AG04449 (cell line): Measurements from ENCODE around the gene AQP2.

ENCODE experiments used
- CTCF ChIA-PET: fragments of 350-600 bp; formaldehyde crosslinking; extraction: SDS; loops from one replicate; lab custom pipeline; 2021; ENCODE audit warnings: antibody characterized with exemption; lab: Yijun Ruan, JAX
- POLR2A ChIA-PET: fragments of 400-600, 350-600 bp; formaldehyde crosslinking; extraction: SDS; loops from one replicate; lab custom pipeline; 2020; ENCODE audit warnings: antibody characterized with exemption, inconsistent platforms; lab: Yijun Ruan, JAX
- DNase-seq: peaks from one replicate; pipeline ENCODE4 v3.0.0-alpha.2; 2010; ENCODE audit warnings: low read depth, low spot score
- H3K4me3 ChIP-seq: 2 replicates; pipeline ENCODE4 v1.5.1; 2011; ENCODE audit warnings: low read depth, mild to moderate bottlenecking, control low read depth, low read length
- CTCF ChIP-seq: IDR thresholded peaks from one replicate; pipeline ENCODE4 v1.5.1; 2011; ENCODE audit warnings: mild to moderate bottlenecking, moderate library complexity, low read length, control low read depth, inconsistent platforms; ENCODE audit not compliant: insufficient read depth; ENCODE audit errors: missing control alignments

AQP2 gene

GRCh38 chr12:49955899-49956662 lies 5.5 kb downstream of the AQP2 start:
- ChIA-PET POLR2A (no interaction called here), CTCF (interaction anchor here (1.5 to 11.1 kb wide), 4 partner anchors 10 to 88 kb away, joined by 3 to 122 read pairs (median 25); no protein-coding TSS in a partner anchor)
- H3K4me3 ChIP-seq, result no peak overlapping the region

GRCh38 chr12:49956663-49957569 lies 6.4 kb downstream of the AQP2 start:
- TF ChIP-seq CTCF, result no peak
- no peak for DNase-seq
- CTCF ChIA-PET, result interaction anchor here (1.0 to 11.1 kb wide), 7 partner anchors 10 to 89 kb away, joined by 3 to 122 read pairs (median 8); no protein-coding TSS in a partner anchor
- POLR2A ChIA-PET, result no interaction called here
- H3K4me3 ChIP-seq, result no peak overlapping the region

More at GRCh38 chr12:49955899-49956662, 5.5 kb downstream of the AQP2 start:
- DNase-seq, result no peak
- TF ChIP-seq CTCF, result no peak

- H3K4me3 ChIP-seq, result no peak overlapping the region
- no peak for TF ChIP-seq CTCF
- ChIA-PET POLR2A (no interaction called here), CTCF (interaction anchor here (1.0 to 11.1 kb wide), 5 partner anchors 10 to 98 kb away, joined by 3 to 122 read pairs (median 22); no protein-coding TSS in a partner anchor)
- DNase-seq, result no peak
These were observed 7.0 kb downstream of the AQP2 start for GRCh38 chr12:49957570-49957967.

GRCh38 chr12:49959685-49960473 lies 9.3 kb downstream of the AQP2 start:
- DNase-seq, result no peak
- CTCF ChIA-PET, result interaction anchor here (0.8 to 11.1 kb wide), 19 partner anchors 8 to 183 kb away, joined by 3 to 122 read pairs (median 4); partner anchors contain the start of genes AQP2 and AQP6
- no peak for TF ChIP-seq CTCF
- POLR2A ChIA-PET, result no interaction called here
- H3K4me3 ChIP-seq, result no peak overlapping the region

GRCh38 chr12:49960474-49961110 lies 10.1 kb downstream of the AQP2 start:
- ChIA-PET CTCF (interaction anchor here (1.1 to 26.8 kb wide), 10 partner anchors 7 to 111 kb away, joined by 3 to 1042 read pairs (median 9); partner anchors contain the start of genes AQP2 and AQP6), POLR2A (interaction anchor here (0.9 kb wide), 1 partner anchor 11 kb away, joined by 3 read pairs; no protein-coding TSS in a partner anchor)
- no peak overlapping the region for H3K4me3 ChIP-seq
- DNase-seq, result no peak
- TF ChIP-seq CTCF, result no peak
